Measurements from ENCODE around the gene CD37. TPM values are rescaled to one million over a fixed set of nuclear protein-coding genes. Genes with fewer than 3 reads are reported as not detected.
A peak's percentile ranks its signal among the peaks of the same experiment; 100 is the strongest.
"Not testable (repeated sequence)": the region's sequence is repeated elsewhere in the genome, so short reads cannot be mapped to it uniquely, and the experiment has no call there.

CD37 gene
- total RNA-seq, 2 donors from 2014 or later, result 166 to 194 TPM

GRCh38 chr19:49324801-49325576 is 10.2 kb upstream of the CD37 start, which contains the start of gene SLC6A16:
SLC6A16 (minus strand) TSS chr19:49325191; CDS start chr19:49311347, 13,844 bp downstream.
- H3K9me3 Mint-ChIP-seq, result no peaks in the 10 kb centered on the region
- DNase-seq (ENCODE audit: low spot score in 2 of 2) (no peak), ATAC-seq (no peak)
- peak within 1 kb of the TSS; percentile 10 to 71 for H3K27ac Mint-ChIP-seq
- H3K36me3 Mint-ChIP-seq, result peaks cover under 1 to 4% of the 10 kb centered on the region in 2 donors

- not testable (repeated sequence) for H3K36me3 Mint-ChIP-seq; H3K27ac Mint-ChIP-seq; DNase-seq (ENCODE audit: low spot score in 2 of 2); ATAC-seq; H3K9me3 Mint-ChIP-seq
Observed at GRCh38 chr19:49325756-49326155, 9.4 kb upstream of the CD37 start.

- ATAC-seq, result no peak
- no peak for DNase-seq (ENCODE audit: low spot score in 2 of 2)
- Mint-ChIP-seq H3K36me3 (peaks cover 5 to 10% of the 10 kb centered on the region in 2 donors), H3K9me3 (peaks cover 0 to 3% of the 10 kb centered on the region in 2 donors), H3K27ac (no peak overlapping the region)
Observed at GRCh38 chr19:49326165-49326704, 9.0 kb upstream of the CD37 start.

- H3K36me3 Mint-ChIP-seq, result peaks cover 5 to 10% of the 10 kb centered on the region in 2 donors
- ATAC-seq (peak; percentile 36 to 58), DNase-seq (ENCODE audit: low spot score in 2 of 2) (peak in 1 of 2 donors; percentile 53)
- peaks cover 0 to 3% of the 10 kb centered on the region in 2 donors for H3K9me3 Mint-ChIP-seq
- H3K27ac Mint-ChIP-seq, result peak overlapping the region in 1 of 2 donors; percentile 79
Observed at GRCh38 chr19:49327878-49328544, 7.2 kb upstream of the CD37 start.

- peaks cover 0 to 3% of the 10 kb centered on the region in 2 donors for H3K9me3 Mint-ChIP-seq
- ATAC-seq, result no peak
- DNase-seq (ENCODE audit: low spot score in 2 of 2), result no peak
- peak overlapping the region in 1 of 2 donors; percentile 79 for H3K27ac Mint-ChIP-seq
- H3K36me3 Mint-ChIP-seq, result peaks cover 5 to 10% of the 10 kb centered on the region in 2 donors
Observed at GRCh38 chr19:49328741-49329140, 6.5 kb upstream of the CD37 start.

GRCh38 chr19:49331187-49331586 is 4.0 kb upstream of the CD37 start:
- not testable (repeated sequence) for H3K9me3 Mint-ChIP-seq; DNase-seq (ENCODE audit: low spot score in 2 of 2); ATAC-seq
- H3K27ac Mint-ChIP-seq, result peak overlapping the region in 1 of 2 donors; percentile 99
- H3K36me3 Mint-ChIP-seq, result peaks cover 13 to 17% of the 10 kb centered on the region in 2 donors

GRCh38 chr19:49331616-49332055 is 3.6 kb upstream of the CD37 start:
- DNase-seq (ENCODE audit: low spot score in 2 of 2) (peak in 1 of 2 donors; percentile 47), ATAC-seq (peak; percentile 73 to 81)
- H3K9me3 Mint-ChIP-seq, result peaks cover 0 to 3% of the 10 kb centered on the region in 2 donors
- peak overlapping the region in 1 of 2 donors; percentile 99 for H3K27ac Mint-ChIP-seq
- peaks cover 13 to 22% of the 10 kb centered on the region in 2 donors for H3K36me3 Mint-ChIP-seq

- Mint-ChIP-seq H3K27ac (peak overlapping the region; percentile 92 to 99), H3K36me3 (peaks cover 13 to 34% of the 10 kb centered on the region in 2 donors)
- ATAC-seq; DNase-seq (ENCODE audit: low spot score in 2 of 2); H3K9me3 Mint-ChIP-seq: not testable (repeated sequence)
Observed at GRCh38 chr19:49332691-49333417, 2.4 kb upstream of the CD37 start.

- H3K9me3 Mint-ChIP-seq, result peaks cover 0 to 3% of the 10 kb centered on the region in 2 donors
- DNase-seq (ENCODE audit: low spot score in 2 of 2) (no peak), ATAC-seq (peak; percentile 2 to 8)
- peaks cover 13 to 40% of the 10 kb centered on the region in 2 donors for H3K36me3 Mint-ChIP-seq
- H3K27ac Mint-ChIP-seq, result peak overlapping the region; percentile 92 to 99
Observed at GRCh38 chr19:49333418-49333805, 1.8 kb upstream of the CD37 start.

- ATAC-seq (peak; percentile 65 to 68), DNase-seq (ENCODE audit: low spot score in 2 of 2) (peak; percentile 54 to 77)
- peaks cover 0 to 3% of the 10 kb centered on the region in 2 donors for H3K9me3 Mint-ChIP-seq
- peaks cover 13 to 44% of the 10 kb centered on the region in 2 donors for H3K36me3 Mint-ChIP-seq
- H3K27ac Mint-ChIP-seq, result peak overlapping the region; percentile 92 to 99
Observed at GRCh38 chr19:49333811-49334288, 1.4 kb upstream of the CD37 start.

GRCh38 chr19:49335784-49336481 is 727 bp downstream of the CD37 start:
- no peaks in the 10 kb centered on the region for H3K9me3 Mint-ChIP-seq
- peak overlapping the region; percentile 98 to 99 for H3K27ac Mint-ChIP-seq
- H3K36me3 Mint-ChIP-seq, result peaks cover 9 to 36% of the 10 kb centered on the region in 2 donors
- ATAC-seq (peak; percentile 28 to 34), DNase-seq (ENCODE audit: low spot score in 2 of 2) (peak in 1 of 2 donors; percentile 54)

GRCh38 chr19:49336482-49337266 is 1.5 kb downstream of the CD37 start:
- H3K9me3 Mint-ChIP-seq, result no peaks in the 10 kb centered on the region
- DNase-seq (ENCODE audit: low spot score in 2 of 2) (peak in 1 of 2 donors; percentile 41), ATAC-seq (no peak)
- H3K27ac Mint-ChIP-seq, result peak overlapping the region; percentile 98 to 99
- H3K36me3 Mint-ChIP-seq, result peaks cover 9 to 36% of the 10 kb centered on the region in 2 donors

- no peaks in the 10 kb centered on the region for H3K9me3 Mint-ChIP-seq
- ATAC-seq (no peak), DNase-seq (ENCODE audit: low spot score in 2 of 2) (peak in 1 of 2 donors; percentile 47)
- H3K36me3 Mint-ChIP-seq, result peaks cover 9 to 36% of the 10 kb centered on the region in 2 donors
- H3K27ac Mint-ChIP-seq, result peak overlapping the region in 1 of 2 donors; percentile 99
Observed at GRCh38 chr19:49337267-49338022, 2.2 kb downstream of the CD37 start.

GRCh38 chr19:49338023-49338677 is 2.9 kb downstream of the CD37 start:
- Mint-ChIP-seq H3K9me3 (no peaks in the 10 kb centered on the region), H3K36me3 (peaks cover 9 to 36% of the 10 kb centered on the region in 2 donors)

More at GRCh38 chr19:49338023-49338677, 2.9 kb downstream of the CD37 start:
- no peak for ATAC-seq
- peak in 1 of 2 donors; percentile 46 for DNase-seq (ENCODE audit: low spot score in 2 of 2)
- H3K27ac Mint-ChIP-seq, result no peak overlapping the region
